ENCODE results near the gene GRIN3B. TPM values are rescaled to one million over a fixed set of nuclear protein-coding genes. Genes with fewer than 3 reads are reported as not detected.

Gene GRIN3B
- total and polyA plus RNA-seq, 9 of the 15 experiments (the other 6 are each of a cell fraction or from before 2014, with no cell fraction given): 0.06 to 0.95 (median 0.19) TPM; not detected in 6

GRCh38 chr19:984165-984967, 15.9 kb upstream of the GRIN3B start, which contains the start of gene WDR18 (continued):
- TF ChIP-seq CUX1 (CRISPR knock-in tag; IDR thresholded peaks at IDR 0.05) (no peak), HMGN3 (IDR thresholded peaks at IDR 0.05; ENCODE audit: borderline replicate concordance, extremely low read depth, insufficient read length, low read depth, low read length) (peak; percentile 80), CBX8 (IDR thresholded peaks at IDR 0.05; ENCODE audit: borderline replicate concordance, extremely low read depth, low read depth, low read length, poor library complexity, severe bottlenecking) (no peak), MEIS2 (IDR thresholded peaks at IDR 0.05; ENCODE audit: partially characterized antibody) (peak; percentile 87), MNT (conservative IDR thresholded peaks at IDR 0.05) (peak; percentile 93 to 98), JUNB (CRISPR knock-in tag; conservative IDR thresholded peaks at IDR 0.05) (no peak), XRCC3 (IDR thresholded peaks at IDR 0.05) (no peak), ZNF146 (CRISPR knock-in tag; IDR thresholded peaks at IDR 0.05; ENCODE audit: unreplicated experiment) (no peak), SRSF1 (IDR thresholded peaks at IDR 0.05; ENCODE audit: low read depth, low read length) (no peak), ZNF644 (tag; IDR thresholded peaks at IDR 0.05; ENCODE audit: low read depth) (no peak), NKRF (IDR thresholded peaks at IDR 0.05; ENCODE audit: borderline replicate concordance) (peak; percentile 99), USF1 (CRISPR knock-in tag; IDR thresholded peaks at IDR 0.05) (peak; percentile 67), ZNF121 (CRISPR knock-in tag; conservative IDR thresholded peaks at IDR 0.05) (no peak), SNRNP70 (optimal IDR thresholded peaks at IDR 0.05; ENCODE audit: low read depth, low read length) (no peak)

All from K562 (cell line).